NOMO-1 (cell line): ENCODE measurements around the gene C19orf85.

Experiments
- DNase-seq, 2 experiments: peaks; one replicate each; lab custom pipeline; 2025; ENCODE audit not compliant: unreplicated experiment in 2 of 2; lab: John Stamatoyannopoulos, UW

Gene C19orf85

DNA sequence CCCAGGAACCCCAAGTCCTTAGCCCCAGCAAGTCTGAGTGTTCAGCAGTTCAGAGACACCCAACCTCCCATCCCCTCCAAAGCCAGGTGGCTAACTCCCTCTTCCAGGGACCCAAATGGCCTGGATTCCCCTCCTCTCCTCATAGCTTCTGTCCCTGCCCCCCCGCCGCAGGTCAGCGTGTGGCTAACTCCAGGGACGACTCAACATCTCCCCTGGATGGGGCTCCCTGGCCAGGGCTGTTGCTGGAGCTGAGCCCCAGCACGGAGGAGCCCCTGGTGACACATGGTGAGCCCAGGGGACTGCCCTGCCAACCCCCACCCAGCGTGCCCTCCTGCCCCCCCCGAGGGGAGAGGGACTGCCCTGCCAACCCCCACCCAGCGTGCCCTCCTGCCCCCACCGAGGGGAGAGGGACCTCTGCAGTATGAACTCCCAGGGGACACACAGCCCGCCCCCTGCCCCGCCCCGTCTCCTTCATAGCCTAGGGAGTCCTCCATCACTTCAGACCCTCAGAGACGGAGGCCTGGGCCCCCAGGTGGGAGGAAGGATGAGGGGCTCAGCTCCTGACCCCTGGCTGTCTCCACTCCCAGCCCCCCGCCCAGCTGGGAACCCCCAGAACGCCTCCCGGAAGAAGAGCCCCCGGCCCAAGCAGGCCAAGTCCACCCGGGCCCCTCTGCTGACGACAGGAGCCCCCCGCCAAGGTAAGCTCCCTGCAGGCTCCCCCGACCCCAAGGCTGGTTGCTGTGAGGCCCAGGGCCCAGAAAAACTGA, 25.3 kb upstream of the C19orf85 start:
- no peak for DNase-seq

DNA sequence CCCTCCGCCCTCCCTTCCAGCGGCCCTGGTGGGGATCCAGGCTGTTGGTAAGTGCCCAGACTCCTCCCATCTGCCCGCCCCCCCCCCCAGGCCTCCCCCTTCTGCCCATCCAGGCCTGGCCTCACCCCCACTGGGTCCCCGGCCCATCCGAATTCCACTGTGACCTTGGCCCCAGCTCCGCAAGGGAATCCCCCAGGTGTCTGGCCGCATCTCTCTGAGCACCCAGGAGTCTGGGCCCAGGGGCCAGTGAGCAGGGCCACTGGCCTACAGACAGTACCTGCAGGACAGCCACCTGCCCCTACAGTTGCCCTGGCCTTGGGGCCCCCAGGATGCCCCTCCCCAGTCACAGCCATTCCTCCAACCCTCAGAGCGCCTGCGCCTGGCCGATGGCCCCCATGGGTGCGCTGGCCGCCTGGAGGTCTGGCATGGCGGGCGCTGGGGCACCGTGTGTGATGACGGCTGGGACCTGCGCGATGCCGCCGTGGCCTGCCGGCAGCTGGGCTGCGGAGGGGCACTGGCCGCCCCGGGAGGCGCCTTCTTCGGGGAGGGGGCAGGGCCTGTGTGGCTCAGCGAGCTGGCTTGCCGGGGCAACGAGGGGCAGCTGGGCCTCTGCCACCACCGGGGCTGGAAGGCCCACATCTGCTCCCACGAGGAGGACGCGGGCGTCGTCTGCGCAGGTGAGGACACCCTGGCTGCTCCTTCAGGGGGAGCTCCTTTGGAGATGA, 24.6 kb upstream of the C19orf85 start:
- DNase-seq: no peak

DNA sequence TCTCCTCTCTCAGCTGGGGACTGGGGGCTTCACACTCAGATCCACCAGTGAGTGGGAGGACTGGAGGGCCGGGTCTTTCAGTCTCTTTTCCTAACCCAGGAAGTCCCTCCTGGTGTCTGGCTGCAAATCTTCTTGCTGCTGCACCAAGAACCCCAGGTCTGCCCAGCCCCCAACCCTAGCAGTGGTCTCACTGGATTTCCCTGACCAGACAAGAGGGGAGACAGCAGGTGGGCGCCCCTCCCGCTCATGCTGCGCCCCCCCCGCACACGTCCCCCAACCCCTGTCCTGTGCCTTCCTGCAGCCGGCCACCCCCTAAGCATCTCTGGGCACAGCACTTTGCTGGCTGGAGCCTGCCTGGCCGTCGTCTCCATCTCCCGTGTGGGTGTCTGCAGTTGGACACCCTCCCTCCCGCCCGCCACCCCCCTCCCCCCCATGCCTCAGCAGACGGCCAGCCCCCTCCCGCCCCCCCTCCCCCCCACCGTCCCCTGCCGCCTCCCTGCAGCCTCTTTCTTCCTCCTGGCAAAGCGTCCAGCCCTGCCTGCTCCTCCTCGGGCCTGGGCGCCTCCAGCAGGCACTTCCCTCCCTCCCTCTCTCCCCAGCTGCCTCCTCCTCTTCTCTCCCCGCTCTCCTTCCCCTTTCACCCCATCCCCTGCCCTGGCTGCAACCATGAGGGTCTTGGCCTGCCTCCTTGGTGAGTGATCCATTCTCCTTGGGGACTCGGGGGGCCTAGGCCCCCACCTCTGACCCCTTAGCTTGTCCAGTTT, 23.6 kb upstream of the C19orf85 start, which contains the start of gene SSC5D:
Gene SSC5D, plus strand, starts transcription at position 513 of the 764 bp plus-strand sequence. Its CDS starts 154 bp downstream, at position 667.
- no peak for DNase-seq

DNA sequence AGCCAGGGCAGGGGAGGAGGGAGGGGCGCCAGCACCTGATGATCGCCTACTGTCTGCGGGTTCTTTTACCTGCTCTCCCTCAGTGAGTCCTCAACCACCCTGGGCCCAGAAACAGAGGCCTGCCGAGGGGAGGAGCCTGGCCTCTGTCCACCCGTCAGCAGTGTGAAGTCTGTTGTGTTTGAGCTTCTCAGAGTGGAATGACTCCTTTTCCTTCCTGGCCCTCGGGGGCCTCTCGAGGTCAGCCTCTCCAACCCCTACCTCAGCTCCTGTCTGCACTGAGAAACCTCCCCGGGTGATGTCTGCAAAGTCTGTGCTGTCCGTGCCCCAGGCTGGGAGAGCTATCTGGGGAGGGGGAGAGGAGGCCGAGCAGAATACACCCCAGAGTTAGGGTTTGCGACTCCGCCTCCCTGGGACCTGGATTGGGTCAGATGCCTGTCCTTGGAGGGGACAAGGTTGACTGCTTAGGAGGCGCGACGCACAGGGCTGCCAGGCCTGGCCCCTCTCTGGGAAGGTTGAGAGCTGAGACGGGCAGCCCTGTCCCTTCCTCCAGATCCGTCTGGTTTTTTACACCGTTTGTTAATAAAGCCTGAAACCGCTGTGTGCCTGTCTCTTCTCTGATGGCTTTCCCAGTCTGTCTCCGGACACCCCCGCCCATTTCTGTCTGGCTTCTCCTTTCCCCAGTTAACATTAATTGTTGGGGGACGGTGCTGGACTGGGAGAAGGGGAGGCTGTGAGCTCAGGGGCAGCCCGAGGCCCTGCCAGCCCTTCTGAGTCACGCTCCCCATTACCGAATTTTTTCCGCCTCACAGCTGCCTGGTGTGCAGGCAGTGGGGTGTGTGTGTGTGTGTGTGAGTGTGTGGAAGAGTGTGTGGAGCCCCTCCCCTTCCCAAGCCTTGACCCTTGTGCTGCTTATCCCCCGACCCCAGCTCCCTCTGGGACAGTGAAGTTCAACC, 22.7 kb upstream of the C19orf85 start:
- DNase-seq: no peak

DNA sequence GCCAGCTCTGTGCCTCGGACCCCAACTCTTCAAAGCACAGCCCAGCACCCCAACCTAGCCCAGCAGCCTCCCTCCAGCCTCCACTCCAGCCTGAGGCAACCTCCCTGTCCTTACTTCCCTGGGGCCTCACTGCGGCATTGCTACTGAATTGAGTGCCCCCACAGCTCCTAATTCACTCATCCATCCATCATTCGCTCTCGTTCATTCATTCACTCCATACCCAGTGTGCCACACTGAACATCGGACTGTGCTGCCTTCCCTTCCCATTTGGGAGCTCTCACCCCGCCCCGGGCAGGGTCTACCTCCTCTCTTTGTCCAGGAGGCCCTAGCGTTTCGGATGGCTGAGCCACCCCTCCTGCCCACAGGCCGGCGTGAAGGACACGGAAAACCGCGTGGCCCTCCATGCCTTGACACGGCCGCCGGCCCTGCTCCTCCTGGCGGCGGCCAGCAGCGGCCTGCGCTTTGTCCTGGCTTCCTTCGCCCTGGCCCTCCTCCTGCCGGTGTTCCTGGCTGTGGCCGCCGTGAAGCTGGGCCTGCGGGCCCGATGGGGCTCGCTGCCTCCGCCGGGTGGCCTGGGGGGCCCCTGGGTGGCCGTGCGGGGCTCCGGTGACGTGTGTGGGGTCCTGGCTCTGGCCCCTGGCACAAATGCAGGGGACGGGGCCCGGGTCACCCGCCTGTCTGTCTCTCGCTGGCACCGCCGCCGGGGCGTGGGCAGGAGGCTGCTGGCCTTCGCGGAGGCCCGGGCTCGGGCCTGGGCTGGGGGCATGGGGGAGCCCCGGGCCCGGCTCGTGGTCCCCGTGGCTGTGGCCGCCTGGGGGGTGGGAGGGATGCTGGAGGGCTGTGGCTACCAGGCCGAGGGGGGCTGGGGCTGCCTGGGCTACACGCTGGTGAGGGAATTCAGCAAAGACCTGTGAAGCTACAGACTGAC, 21.8 kb upstream of the C19orf85 start:
- DNase-seq: no peak

DNA sequence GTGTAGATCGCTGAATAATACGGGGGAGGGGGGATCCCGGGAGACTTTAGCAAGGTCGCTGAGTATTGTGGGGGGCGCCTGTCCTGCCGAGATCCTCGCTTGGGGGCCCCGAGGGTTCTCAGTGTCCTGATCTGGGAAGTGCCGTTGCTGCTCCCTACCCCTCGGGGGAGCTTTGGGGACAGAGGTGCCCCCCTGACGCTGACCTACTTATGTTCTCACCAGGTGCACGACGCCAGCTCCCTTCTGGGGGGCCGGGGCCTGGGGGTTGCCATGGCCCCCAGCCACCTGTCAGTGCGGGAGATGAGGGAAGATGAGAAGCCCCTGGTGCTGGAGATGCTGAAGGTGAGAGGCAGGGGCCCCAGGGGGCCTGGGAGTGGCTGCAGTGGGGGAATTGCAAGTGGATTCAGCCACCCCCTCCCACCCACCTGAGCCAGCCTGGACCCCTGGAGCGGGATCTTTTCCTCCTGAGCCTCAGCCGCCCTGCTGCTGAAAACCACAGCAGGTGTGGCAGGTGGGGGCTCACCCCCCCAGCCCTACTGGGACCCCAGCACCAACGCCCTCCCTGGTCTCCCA, 21.0 kb upstream of the C19orf85 start:
- DNase-seq: no peak

DNA sequence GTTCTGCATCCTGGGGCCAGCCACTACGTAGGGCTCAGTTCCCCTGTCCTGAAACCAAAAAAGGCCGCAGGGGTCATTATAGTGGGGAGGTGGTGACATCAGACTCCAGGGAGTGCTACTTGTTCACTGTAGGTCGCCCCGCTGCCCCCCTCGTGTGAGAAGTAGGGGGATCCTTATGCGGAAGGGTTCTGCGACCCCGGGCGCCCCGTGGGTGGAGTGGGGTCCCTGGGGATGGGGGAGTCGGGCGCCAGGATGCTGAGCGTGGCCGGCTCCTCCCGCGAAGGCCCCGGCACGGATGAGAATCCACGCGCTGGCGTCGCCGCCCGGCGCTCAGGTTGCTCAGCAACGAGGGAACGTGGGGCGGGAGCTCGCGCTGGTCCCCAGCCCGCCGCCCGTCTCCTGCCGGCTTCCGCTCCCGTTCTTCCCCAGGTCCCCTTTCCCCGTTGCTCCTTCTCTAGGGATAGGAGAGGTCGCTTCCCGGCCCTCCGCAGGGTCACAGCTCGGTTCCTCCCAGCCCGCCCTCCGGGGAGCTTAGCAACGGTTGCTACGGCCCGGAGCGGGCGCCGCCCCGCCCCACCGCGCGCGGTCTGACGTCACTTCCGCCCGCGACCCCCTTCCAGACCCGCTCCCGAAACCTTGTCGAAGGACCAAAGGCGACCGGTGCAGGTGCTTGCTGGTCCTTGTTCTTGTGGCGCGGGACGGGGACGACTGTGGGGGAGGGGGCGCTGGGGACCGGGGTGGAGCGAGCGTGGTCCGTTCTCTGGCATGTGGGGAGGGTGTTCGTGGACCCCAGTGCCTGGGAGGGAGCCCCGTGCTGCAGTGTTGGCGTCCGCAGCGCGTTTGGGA, 20.3 kb upstream of the C19orf85 start, which contains the start of gene NAT14:
Gene NAT14, plus strand, starts transcription at position 596 of the 846 bp plus-strand sequence. CDS start 521 bp downstream, outside the sequence.
- DNase-seq: peak; percentile 33 to 58

DNA sequence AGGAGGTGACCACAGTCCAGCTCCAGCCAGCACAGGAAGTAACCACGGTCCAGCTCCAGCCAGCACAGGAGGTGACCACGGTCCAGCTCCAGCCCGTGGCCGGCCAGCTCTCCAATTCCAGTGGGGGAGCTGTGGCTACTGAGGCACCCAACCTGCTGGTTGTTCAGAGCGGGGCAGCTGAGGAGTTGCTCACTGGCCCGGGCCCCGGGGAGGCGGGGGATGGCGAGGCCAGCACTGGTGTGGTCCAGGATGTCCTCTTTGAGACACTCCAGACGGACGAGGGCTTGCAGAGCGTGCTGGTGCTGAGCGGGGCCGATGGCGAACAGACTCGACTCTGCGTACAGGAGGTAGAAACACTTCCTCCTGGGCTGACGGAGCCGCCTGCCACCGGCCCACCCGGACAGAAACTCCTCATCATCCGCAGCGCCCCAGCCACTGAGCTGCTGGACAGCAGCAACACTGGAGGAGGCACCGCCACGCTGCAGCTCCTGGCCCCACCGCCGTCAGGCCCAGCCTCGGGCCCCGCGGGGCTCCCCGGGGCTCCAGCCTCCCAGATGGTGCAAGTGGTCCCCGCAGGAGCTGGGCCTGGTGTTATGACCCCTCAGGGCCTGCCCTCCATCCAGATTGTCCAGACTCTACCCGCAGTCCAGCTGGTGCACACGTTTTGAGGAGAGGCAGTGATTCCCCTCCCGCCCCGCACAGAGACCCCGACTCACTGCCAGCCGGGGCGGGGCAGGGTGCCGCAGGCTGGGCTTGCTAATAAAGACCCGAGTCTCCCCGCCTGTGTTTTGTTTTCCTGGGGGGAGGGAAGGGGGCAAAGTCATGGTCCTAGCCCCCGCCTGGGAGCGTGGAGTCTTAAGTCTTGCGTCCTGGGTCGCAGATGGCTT, 19.4 kb upstream of the C19orf85 start:
- DNase-seq: no peak

DNA sequence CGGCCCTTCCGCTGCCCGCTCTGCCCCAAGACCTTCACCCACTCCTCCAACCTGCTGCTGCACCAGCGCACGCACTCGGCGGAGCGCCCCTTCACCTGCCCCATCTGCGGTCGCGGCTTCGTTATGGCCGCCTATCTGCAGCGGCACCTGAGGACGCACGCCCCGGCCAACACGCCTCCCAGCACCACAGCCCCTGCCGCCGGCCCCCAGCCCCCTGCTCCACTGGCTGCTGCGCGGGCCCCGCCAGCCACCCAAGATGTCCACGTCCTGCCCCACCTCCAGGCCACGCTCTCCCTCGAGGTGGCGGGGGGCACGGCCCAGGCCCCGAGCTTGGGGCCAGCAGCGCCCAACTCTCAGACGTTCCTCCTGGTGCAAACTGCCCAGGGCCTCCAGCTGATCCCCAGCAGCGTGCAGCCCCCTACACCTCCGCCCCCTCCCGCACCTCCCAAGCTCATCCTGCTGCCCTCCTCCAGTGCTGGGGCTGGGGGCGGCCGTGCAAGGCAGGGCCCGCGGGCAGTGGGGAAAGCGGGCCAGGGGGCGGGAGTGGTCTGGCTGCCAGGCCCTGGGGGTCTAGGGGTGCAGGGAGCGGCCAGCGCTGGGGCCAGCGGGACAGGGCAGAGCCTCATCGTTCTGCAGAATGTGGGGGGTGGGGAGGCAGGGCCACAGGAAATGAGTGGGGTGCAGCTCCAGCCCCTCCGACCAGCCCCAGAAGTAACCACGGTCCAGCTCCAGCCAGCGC, 18.6 kb upstream of the C19orf85 start:
- DNase-seq: no peak

DNA sequence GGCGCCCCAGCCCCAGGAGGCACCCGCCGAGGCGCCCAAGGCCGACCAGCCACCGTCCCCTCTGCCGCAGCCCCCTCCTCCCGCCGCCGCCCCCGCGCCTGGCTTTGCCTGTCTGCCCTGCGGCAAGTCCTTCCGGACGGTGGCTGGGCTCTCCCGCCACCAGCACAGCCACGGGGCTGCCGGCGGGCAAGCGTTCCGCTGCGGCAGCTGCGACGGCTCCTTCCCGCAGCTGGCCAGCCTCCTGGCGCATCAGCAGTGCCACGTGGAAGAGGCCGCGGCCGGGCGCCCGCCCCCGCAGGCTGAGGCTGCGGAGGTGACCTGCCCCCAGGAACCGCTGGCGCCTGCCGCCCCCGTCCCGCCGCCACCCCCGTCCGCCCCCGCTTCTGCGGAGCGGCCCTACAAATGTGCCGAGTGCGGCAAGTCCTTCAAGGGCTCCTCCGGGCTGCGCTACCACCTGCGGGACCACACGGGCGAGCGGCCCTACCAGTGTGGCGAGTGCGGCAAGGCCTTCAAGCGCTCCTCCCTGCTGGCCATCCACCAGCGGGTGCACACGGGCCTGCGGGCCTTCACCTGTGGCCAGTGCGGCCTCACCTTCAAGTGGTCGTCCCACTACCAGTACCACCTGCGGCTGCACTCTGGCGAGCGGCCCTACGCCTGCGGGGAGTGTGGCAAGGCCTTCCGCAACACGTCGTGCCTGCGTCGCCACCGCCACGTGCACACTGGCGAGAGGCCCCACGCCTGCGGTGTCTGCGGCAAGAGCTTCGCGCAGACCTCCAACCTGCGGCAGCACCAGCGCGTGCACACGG, 17.8 kb upstream of the C19orf85 start:
- no peak for DNase-seq

DNA sequence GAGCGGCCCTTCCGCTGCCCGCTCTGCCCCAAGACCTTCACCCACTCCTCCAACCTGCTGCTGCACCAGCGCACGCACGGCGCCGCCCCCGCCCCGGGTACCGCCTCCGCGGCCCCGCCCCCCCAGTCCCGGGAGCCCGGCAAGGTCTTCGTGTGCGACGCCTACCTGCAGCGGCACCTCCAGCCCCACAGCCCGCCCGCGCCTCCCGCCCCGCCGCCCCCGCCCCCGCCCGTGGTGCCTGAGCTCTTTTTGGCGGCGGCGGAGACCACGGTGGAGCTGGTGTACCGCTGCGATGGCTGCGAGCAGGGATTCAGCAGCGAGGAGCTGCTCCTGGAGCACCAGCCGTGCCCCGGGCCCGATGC, 17.2 kb upstream of the C19orf85 start:
- DNase-seq: no peak

DNA sequence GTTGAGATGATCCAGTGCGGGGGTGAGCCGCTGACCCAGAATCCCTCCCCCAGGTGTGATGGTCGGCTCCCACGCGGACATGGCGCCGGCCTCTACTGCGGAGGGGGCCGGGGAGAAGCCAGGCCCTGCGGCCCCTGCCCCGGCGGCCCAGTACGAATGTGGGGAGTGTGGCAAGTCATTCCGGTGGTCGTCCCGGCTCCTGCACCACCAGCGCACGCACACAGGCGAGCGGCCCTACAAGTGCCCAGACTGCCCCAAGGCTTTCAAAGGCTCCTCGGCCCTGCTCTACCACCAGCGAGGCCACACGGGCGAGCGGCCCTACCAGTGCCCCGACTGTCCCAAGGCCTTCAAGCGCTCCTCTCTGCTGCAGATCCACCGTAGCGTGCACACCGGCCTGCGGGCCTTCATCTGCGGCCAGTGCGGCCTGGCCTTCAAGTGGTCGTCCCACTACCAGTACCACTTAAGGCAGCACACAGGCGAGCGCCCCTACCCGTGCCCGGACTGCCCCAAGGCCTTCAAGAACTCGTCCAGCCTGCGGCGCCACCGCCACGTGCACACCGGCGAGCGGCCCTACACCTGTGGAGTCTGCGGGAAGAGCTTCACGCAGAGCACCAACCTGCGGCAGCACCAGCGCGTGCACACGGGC, 16.7 kb upstream of the C19orf85 start:
- no peak for DNase-seq

DNA sequence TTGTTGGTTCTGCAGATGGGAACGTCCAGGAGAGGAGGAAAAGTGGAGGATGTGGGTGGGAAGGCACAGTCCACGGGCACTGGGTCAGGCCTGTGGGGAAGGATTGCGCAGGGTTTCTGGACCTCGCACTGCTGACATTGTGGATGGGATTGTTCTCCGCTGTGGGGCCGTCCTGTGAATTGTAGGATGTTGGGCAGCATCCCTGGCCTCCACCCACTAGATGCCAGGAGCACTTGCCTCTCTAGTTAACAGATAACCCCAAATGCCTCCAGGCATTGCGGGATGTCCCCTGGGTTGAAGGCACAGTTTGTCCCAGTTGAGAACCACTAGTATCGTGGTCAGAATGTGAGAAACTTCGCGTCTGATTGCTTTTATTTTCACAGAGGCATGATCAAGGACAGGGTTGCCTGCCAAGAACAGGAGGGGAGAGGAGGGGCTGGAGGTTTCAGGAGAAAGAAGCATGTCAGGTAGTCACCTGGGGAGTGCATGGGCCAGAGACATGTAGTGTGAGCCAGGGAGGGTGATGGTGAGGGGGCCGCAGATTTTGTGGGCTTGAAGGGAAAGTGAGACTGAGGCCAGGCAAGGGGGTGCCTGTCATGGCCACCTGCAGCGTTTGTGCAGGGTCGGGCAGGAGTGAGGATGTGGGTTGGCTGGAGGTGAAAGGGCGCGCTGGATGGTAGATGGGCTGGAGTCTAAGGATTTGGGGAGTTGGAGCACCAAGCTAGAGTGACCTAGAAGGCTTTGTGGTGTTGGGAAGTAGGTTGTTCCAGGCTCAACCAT, 15.1 kb upstream of the C19orf85 start:
- DNase-seq: no peak

DNA sequence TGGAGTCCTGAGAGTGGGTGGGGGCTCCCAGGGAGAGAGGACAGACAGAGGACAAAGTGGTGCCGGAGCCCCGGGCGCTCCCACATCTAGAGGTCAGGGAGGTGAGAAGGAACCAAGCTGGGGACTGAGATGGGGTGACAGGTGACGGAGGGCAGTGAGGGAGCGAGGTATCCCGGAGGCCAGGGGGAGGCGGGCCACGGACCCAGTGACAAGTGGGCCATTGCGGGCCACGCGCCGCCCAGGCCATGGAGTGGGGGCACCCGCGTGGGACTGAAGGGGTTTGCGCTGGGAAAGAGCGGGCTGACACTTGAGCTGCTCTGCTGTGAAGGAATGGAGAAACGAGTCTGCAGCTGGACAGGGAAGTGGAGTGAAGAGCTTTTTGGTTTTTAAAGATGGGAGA, 14.5 kb upstream of the C19orf85 start:
- DNase-seq: no peak
